Measurements from ENCODE around the gene RAMACL. TPM values are rescaled to one million over a fixed set of nuclear protein-coding genes. Genes with fewer than 3 reads are reported as not detected.

The RAMACL gene
- total and polyA plus RNA-seq, 2 experiments from 2014 or later: 1.1 TPM

DNA sequence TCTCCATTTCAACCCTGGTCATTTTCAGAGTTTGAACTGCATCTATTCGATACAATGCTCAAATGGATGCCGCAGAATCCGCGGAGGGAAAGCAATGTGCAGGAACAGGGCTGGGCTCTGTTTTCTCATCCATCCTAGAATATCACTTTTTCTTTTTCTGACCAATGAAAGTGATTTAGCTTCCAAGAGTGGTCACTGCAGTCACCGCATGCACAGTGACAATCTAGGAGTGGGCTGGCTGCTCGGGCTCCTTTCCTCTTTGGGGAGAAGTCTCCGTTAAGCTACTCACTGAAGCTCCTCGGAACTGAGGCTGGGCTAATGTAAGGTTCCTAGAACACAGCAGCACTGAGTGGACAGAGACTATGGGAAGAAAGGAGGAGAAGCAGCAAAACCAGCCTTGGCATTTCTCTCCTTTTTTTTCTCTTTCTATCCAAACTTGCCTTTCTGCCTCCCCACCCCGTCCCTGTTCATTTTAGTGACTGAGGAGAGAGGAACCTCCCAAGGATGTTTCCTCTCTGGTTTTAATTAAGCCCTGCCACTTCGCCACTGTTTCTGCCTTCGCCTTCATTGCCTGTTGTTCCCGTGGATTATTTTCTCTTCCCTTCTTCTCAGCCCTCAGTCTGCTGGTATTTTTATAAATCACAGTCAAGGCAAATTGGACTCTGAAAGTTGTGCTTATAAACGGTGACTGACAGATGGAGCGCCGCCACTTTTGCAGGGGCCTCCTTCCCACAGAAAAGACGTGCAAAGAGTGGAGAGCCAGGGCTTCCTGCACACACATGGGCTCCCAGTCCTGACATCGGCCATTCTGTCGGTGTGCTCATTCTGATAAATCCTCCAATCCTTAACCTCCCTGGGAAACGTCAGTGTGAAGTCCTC, 41.1 kb downstream of the RAMACL start:
- WGBS (ENCODE audit: low lambda C conversion rate, missing lambda C conversion rate): 81% methylated on average over 19 of the region's 19 CpGs

DNA sequence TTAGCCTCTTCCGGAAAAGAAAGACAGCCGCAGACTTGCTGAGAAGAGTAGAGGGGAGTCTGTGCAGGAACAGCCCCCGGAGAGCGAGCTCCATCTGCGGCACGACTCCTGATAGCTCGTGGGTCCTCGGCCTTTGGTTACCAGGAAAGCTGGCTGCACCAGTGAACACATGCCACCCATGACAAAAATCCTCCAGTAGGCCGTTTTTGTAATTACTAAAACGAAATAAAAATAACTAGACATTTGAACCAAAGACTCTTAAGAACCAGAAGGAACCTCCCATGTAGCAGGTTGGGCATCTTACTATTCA, 42.2 kb downstream of the RAMACL start:
- Histone ChIP-seq H3K4me2 (no peak overlapping the region), H3K36me3 (replicated peaks; ENCODE audit: insufficient read depth, low read depth) (no peaks in the 10 kb centered on the region), H3K4me1 (ENCODE audit: insufficient read depth) (peaks cover 9% of the 10 kb centered on the region), H3K79me2 (peaks cover 10% of the 10 kb centered on the region), H3K9me2 (replicated peaks; ENCODE audit: insufficient read depth) (no peaks in the 10 kb centered on the region), H2AFZ (no peak overlapping the region), H3K27me3 (no peaks in the 10 kb centered on the region), H3K9me3 (ENCODE audit: low read depth) (no peaks in the 10 kb centered on the region), H3K27ac (no peak overlapping the region), H4K20me1 (ENCODE audit: insufficient read depth, poor library complexity, severe bottlenecking) (peaks cover 5% of the 10 kb centered on the region), H3K4me3 (no peak overlapping the region)
- WGBS (ENCODE audit: low lambda C conversion rate, missing lambda C conversion rate): 76% methylated on average over 10 of the region's 10 CpGs
- no peak for TF ChIP-seq EZH2phosphoT487 (IDR thresholded peaks at IDR 0.05; ENCODE audit: low read depth, severe bottlenecking, unreplicated experiment)
- TF ChIP-seq EZH2 (IDR thresholded peaks at IDR 0.05; ENCODE audit: borderline replicate concordance): no peak
- TF ChIP-seq CTCF (IDR thresholded peaks at IDR 0.05; ENCODE audit: poor library complexity): no peak
- no peak for DNase-seq (ENCODE audit: low spot score)

More for the DNA sequence above, 41.1 kb downstream of the RAMACL start:
- H3K36me3 ChIP-seq (replicated peaks; ENCODE audit: insufficient read depth, low read depth): no peaks in the 10 kb centered on the region
- H2AFZ ChIP-seq: no peak overlapping the region
- no peak overlapping the region for H3K4me3 ChIP-seq
- H3K27me3 ChIP-seq: no peaks in the 10 kb centered on the region
- no peaks in the 10 kb centered on the region for H3K9me2 ChIP-seq (replicated peaks; ENCODE audit: insufficient read depth)
- H4K20me1 ChIP-seq (ENCODE audit: insufficient read depth, poor library complexity, severe bottlenecking): no peaks in the 10 kb centered on the region
- peaks cover 8% of the 10 kb centered on the region for H3K79me2 ChIP-seq
- H3K9me3 ChIP-seq (ENCODE audit: low read depth): no peaks in the 10 kb centered on the region
- no peak overlapping the region for H3K27ac ChIP-seq
- H3K4me2 ChIP-seq: no peak overlapping the region
- TF ChIP-seq EZH2phosphoT487 (IDR thresholded peaks at IDR 0.05; ENCODE audit: low read depth, severe bottlenecking, unreplicated experiment): no peak
- no peak for DNase-seq (ENCODE audit: low spot score)
- H3K4me1 ChIP-seq (ENCODE audit: insufficient read depth): peaks cover 9% of the 10 kb centered on the region

DNA sequence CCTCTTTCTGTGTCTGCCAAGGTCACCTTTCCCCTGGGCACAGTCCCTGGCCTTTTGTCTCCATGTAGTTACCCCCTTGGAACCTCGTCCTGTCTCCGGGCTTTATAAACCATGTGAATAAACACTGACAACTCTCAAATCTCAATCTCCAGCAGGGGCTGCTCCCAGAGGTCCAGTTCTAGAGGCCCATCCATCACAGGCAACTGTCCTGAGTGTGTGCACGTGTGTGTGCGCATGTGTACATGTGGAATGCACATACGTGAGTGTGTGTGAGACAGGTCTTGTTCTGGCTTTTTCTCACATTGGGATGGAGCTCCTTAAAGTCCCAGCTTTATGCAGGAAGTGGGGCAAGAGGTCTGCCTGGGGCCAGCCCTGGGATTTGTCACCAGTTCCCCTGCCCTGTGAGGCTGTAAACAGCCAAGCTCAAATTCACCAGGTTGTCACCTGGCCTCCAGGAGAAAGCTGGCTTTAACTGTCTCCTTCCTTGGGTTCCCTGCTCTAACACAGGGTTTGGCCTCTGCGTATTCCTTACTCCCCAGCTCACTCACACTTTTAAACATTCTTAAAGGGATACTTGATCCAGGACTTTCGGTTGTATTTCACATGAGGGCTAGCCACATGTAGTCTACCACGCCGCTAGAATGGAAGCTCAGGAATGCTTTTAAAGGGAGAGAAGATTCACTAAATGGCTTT, 42.7 kb downstream of the RAMACL start:
- 60% methylated on average over 9 of the region's 9 CpGs for WGBS (ENCODE audit: low lambda C conversion rate, missing lambda C conversion rate)
- TF ChIP-seq EZH2 (IDR thresholded peaks at IDR 0.05; ENCODE audit: borderline replicate concordance): no peak
- TF ChIP-seq EZH2phosphoT487 (IDR thresholded peaks at IDR 0.05; ENCODE audit: low read depth, severe bottlenecking, unreplicated experiment): no peak
- TF ChIP-seq CTCF (IDR thresholded peaks at IDR 0.05; ENCODE audit: poor library complexity): no peak

DNA sequence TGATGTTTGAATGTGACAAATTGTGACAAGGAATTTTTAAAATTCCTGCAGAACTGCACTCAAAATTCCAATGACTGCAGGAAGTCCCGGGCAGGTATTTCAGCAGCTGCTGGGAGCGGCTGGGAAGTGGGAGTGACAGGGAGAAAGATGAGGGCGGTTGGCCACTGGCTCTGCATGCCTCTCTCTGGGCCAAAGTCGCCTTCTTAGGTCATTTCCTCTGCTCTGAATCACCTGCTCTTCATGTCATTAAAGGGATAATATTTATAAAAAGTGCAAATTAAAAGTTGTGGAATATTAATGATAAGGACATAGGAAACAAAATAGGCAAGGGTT, 43.9 kb downstream of the RAMACL start:
- Histone ChIP-seq H2AFZ (no peak overlapping the region), H3K9me2 (replicated peaks; ENCODE audit: insufficient read depth) (no peaks in the 10 kb centered on the region), H3K27me3 (no peaks in the 10 kb centered on the region), H3K9me3 (ENCODE audit: low read depth) (no peaks in the 10 kb centered on the region), H3K27ac (no peak overlapping the region), H3K4me3 (no peak overlapping the region), H3K4me2 (peak overlapping the region; percentile 41), H3K36me3 (replicated peaks; ENCODE audit: insufficient read depth, low read depth) (no peaks in the 10 kb centered on the region), H3K79me2 (peaks cover 5% of the 10 kb centered on the region), H4K20me1 (ENCODE audit: insufficient read depth, poor library complexity, severe bottlenecking) (peaks cover 5% of the 10 kb centered on the region), H3K4me1 (ENCODE audit: insufficient read depth) (peaks cover 9% of the 10 kb centered on the region)
- 62% methylated on average over 4 of the region's 4 CpGs for WGBS (ENCODE audit: low lambda C conversion rate, missing lambda C conversion rate)
- no peak for DNase-seq (ENCODE audit: low spot score)
- TF ChIP-seq CTCF (IDR thresholded peaks at IDR 0.05; ENCODE audit: poor library complexity) (no peak), EZH2 (IDR thresholded peaks at IDR 0.05; ENCODE audit: borderline replicate concordance) (no peak), EZH2phosphoT487 (IDR thresholded peaks at IDR 0.05; ENCODE audit: low read depth, severe bottlenecking, unreplicated experiment) (no peak)

More for the DNA sequence above, 42.7 kb downstream of the RAMACL start:
- Histone ChIP-seq H3K27me3 (no peaks in the 10 kb centered on the region), H3K4me2 (no peak overlapping the region), H4K20me1 (ENCODE audit: insufficient read depth, poor library complexity, severe bottlenecking) (peaks cover 5% of the 10 kb centered on the region), H3K9me3 (ENCODE audit: low read depth) (no peaks in the 10 kb centered on the region), H3K79me2 (peaks cover 5% of the 10 kb centered on the region), H2AFZ (no peak overlapping the region), H3K4me1 (ENCODE audit: insufficient read depth) (peaks cover 9% of the 10 kb centered on the region), H3K36me3 (replicated peaks; ENCODE audit: insufficient read depth, low read depth) (no peaks in the 10 kb centered on the region), H3K9me2 (replicated peaks; ENCODE audit: insufficient read depth) (no peaks in the 10 kb centered on the region), H3K4me3 (no peak overlapping the region), H3K27ac (no peak overlapping the region)
- no peak for DNase-seq (ENCODE audit: low spot score)
